GM23338 (cell line): ENCODE data around the gene CCNF.

ENCODE experiments used
- CREB1 ChIP-seq: fragments of 250-450 bp; sonication (Bioruptor Pico); IDR thresholded peaks from 2 replicates; pipeline ENCODE4 v1.5.0; 2020; ENCODE audit warnings: low read depth, mild to moderate bottlenecking, moderate library complexity
- EZH2 ChIP-seq: fragments of 200-600 bp; sonication (generic); IDR thresholded peaks from one replicate; pipeline ENCODE4 v1.8.0; 2017; ENCODE audit warnings: antibody characterized with exemption, mild to moderate bottlenecking, low read depth; ENCODE audit not compliant: unreplicated experiment
- POLR2AphosphoS5 ChIP-seq: IDR thresholded peaks from 2 replicates; pipeline ENCODE4 v1.6.1; 2016; ENCODE audit warnings: antibody characterized with exemption, low read depth
- ZNF331 ChIP-seq: fragments of 250-450 bp; sonication (Bioruptor Pico); IDR thresholded peaks from 2 replicates; pipeline ENCODE4 v1.5.0; 2020; ENCODE audit warnings: low read depth, mild to moderate bottlenecking, moderate library complexity
- TF ChIP-seq, protein P1 (sequence below), 2 experiments: fragments of 200-600 bp in 1 of 2; sonication (generic) in 1 of 2; conservative IDR thresholded peaks; 2 replicates each; pipeline versions ENCODE4 v1.5.1 to v1.6.1; 2016 to 2017; ENCODE audit warnings: antibody characterized with exemption in 2 of 2, low read depth in 2 of 2, mild to moderate bottlenecking in 2 of 2, moderate library complexity in 1 of 2
- TF ChIP-seq, protein P2 (sequence below): IDR thresholded peaks from one replicate; pipeline ENCODE4 v1.6.1; 2018; ENCODE audit warnings: antibody characterized with exemption; ENCODE audit not compliant: unreplicated experiment

DNA sequence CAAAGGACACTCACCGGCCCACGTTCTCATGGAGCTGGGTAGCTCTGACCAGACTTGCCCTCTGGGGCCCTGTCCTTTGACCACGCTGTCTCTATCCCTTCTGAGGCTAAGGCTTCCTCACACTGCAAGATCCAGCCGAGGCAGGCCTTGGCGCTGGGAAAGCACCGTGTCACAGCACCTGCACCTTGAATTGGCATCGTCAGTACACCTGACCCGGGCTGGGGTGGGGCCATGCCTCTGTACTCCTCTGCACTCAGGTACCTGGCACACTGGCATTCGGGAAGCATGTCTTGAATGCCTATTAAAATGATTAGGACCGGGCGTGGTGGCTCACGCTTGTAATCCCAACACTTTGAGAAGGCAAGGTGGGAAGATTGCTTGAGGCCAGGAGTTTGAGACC, 51.7 kb downstream of the CCNF start:
- TF ChIP-seq, protein P1, sequence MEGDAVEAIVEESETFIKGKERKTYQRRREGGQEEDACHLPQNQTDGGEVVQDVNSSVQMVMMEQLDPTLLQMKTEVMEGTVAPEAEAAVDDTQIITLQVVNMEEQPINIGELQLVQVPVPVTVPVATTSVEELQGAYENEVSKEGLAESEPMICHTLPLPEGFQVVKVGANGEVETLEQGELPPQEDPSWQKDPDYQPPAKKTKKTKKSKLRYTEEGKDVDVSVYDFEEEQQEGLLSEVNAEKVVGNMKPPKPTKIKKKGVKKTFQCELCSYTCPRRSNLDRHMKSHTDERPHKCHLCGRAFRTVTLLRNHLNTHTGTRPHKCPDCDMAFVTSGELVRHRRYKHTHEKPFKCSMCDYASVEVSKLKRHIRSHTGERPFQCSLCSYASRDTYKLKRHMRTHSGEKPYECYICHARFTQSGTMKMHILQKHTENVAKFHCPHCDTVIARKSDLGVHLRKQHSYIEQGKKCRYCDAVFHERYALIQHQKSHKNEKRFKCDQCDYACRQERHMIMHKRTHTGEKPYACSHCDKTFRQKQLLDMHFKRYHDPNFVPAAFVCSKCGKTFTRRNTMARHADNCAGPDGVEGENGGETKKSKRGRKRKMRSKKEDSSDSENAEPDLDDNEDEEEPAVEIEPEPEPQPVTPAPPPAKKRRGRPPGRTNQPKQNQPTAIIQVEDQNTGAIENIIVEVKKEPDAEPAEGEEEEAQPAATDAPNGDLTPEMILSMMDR (conservative IDR thresholded peaks at IDR 0.05; ENCODE audit: low read depth in 2 of 2) = no peak
- TF ChIP-seq, protein P2, sequence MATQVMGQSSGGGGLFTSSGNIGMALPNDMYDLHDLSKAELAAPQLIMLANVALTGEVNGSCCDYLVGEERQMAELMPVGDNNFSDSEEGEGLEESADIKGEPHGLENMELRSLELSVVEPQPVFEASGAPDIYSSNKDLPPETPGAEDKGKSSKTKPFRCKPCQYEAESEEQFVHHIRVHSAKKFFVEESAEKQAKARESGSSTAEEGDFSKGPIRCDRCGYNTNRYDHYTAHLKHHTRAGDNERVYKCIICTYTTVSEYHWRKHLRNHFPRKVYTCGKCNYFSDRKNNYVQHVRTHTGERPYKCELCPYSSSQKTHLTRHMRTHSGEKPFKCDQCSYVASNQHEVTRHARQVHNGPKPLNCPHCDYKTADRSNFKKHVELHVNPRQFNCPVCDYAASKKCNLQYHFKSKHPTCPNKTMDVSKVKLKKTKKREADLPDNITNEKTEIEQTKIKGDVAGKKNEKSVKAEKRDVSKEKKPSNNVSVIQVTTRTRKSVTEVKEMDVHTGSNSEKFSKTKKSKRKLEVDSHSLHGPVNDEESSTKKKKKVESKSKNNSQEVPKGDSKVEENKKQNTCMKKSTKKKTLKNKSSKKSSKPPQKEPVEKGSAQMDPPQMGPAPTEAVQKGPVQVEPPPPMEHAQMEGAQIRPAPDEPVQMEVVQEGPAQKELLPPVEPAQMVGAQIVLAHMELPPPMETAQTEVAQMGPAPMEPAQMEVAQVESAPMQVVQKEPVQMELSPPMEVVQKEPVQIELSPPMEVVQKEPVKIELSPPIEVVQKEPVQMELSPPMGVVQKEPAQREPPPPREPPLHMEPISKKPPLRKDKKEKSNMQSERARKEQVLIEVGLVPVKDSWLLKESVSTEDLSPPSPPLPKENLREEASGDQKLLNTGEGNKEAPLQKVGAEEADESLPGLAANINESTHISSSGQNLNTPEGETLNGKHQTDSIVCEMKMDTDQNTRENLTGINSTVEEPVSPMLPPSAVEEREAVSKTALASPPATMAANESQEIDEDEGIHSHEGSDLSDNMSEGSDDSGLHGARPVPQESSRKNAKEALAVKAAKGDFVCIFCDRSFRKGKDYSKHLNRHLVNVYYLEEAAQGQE = no peak
- TF ChIP-seq POLR2AphosphoS5 (no peak), EZH2 (no peak), ZNF331 (CRISPR knock-in tag) (no peak), CREB1 (CRISPR knock-in tag) (no peak)
